ENCODE data around the gene TESPA1.

TESPA1 gene

GRCh38 chr12:54981796-54982195, 2.8 kb downstream of the TESPA1 start:
- no peak for FAIRE-seq

- FAIRE-seq = no peak
Observed at GRCh38 chr12:54980341-54980740, 4.2 kb downstream of the TESPA1 start.

GRCh38 chr12:54977857-54978256, 6.7 kb downstream of the TESPA1 start:
- no peak for FAIRE-seq

GRCh38 chr12:54977155-54977554, 7.4 kb downstream of the TESPA1 start:
- FAIRE-seq = no peak

GRCh38 chr12:54975875-54976274, 8.7 kb downstream of the TESPA1 start:
- FAIRE-seq = no peak

- no peak for FAIRE-seq
Observed at GRCh38 chr12:54975272-54975671, 9.3 kb downstream of the TESPA1 start.

- FAIRE-seq = no peak
Observed at GRCh38 chr12:54974279-54974678, 10.3 kb downstream of the TESPA1 start.

- FAIRE-seq = no peak
Observed at GRCh38 chr12:54973556-54973955, 11.0 kb downstream of the TESPA1 start.

GRCh38 chr12:54970741-54971140, 13.8 kb downstream of the TESPA1 start:
- FAIRE-seq = no peak

GRCh38 chr12:54968181-54968730, 16.3 kb downstream of the TESPA1 start:
- no peak for FAIRE-seq

GRCh38 chr12:54967461-54967860, 17.1 kb downstream of the TESPA1 start:
- no peak for FAIRE-seq

- FAIRE-seq = no peak
Observed at GRCh38 chr12:54961190-54961589, 23.4 kb downstream of the TESPA1 start.

- FAIRE-seq = no peak
Observed at GRCh38 chr12:54959291-54960018, 25.1 kb downstream of the TESPA1 start.

GRCh38 chr12:54958048-54958658, 26.4 kb downstream of the TESPA1 start:
- FAIRE-seq = no peak

- FAIRE-seq = no peak
Observed at GRCh38 chr12:54956818-54957641, 27.5 kb downstream of the TESPA1 start.

GRCh38 chr12:54956322-54956721, 28.2 kb downstream of the TESPA1 start:
- FAIRE-seq = no peak

GRCh38 chr12:54954801-54955200, 29.8 kb downstream of the TESPA1 start:
- no peak for FAIRE-seq

- FAIRE-seq = no peak
Observed at GRCh38 chr12:54954228-54954627, 30.3 kb downstream of the TESPA1 start.

- FAIRE-seq = no peak
Observed at GRCh38 chr12:54950071-54950727, 34.4 kb downstream of the TESPA1 start.

- no peak for FAIRE-seq
Observed at GRCh38 chr12:54949073-54949711, 35.4 kb downstream of the TESPA1 start.

- no peak for FAIRE-seq
Observed at GRCh38 chr12:54948171-54948570, 36.4 kb downstream of the TESPA1 start.

- no peak for FAIRE-seq
Observed at GRCh38 chr12:54945082-54945481, 39.5 kb downstream of the TESPA1 start.
